NAMALWA (cell line): ENCODE measurements around the gene DSG3.
"Not testable (repeated sequence)": the region's sequence is repeated elsewhere in the genome, so short reads cannot be mapped to it uniquely, and the experiment has no call there.

Experiments
- DNase-seq: peaks from one replicate; pipeline ENCODE4 v3.0.0-alpha.2; 2015; ENCODE audit warnings: low spot score

Gene DSG3

DNA sequence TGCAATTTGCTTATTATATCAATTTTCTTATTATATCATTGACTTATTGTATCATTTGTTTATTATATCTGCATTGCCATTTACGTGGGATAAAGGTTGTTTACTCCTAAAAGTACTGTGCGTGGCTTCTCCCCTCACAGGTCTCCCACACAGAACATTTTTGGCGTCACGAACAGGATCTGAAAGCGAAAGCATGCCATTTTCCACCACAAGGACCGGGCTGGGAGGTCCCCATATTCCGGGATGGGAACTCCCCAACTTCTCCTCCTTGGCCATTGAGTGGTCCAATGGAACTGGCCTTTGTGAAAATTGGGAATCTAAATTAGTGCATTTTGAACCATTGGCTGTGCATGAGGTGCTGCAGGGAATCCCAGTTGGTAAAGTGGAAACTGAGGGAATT, 45.6 kb downstream of the DSG3 start:
- DNase-seq = no peak

DNA sequence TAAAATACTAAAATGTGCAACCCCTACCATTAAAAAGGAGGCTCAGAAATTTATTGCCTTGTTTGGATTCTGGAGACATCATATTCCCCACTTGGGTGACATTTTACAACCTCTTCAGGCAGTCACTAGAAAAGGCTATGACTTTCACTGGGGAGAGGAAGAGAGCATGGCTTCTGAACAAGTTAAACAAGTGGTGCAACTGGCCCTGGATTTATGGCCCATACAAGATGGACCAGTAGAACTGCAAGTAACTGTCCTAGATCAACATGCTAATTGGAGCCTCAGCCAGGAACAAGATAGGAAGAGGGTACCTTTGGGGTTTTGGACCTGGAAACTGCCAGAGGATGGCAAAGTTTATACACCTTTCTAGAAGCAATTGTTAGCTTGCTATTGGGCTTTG, 46.4 kb downstream of the DSG3 start:
- DNase-seq = no peak

DNA sequence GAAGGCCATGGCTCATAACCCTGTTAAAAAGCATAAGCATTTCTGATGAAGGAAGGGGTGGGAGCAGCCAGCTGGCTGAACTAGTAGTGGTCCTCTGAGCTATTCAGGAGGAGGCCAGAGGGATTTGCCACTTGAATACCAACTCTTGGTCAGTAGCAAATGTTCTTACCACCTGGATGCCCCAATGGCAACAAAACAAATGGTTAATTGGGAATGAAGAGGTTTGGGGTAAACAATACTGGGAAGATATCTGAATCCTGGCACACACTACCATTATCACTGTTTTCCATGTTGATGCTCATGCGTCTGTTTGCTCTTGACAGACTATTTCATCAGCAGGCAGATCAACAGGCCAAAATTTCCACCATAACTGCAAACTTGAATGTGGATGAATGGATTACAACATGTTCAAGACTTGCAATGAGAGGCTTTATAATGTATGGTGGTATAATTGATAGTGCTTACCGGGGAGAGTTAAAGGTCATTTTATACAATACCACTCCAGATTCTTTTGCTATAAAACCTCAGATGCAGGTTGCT, 47.2 kb downstream of the DSG3 start:
- DNase-seq = not testable (repeated sequence)

DNA sequence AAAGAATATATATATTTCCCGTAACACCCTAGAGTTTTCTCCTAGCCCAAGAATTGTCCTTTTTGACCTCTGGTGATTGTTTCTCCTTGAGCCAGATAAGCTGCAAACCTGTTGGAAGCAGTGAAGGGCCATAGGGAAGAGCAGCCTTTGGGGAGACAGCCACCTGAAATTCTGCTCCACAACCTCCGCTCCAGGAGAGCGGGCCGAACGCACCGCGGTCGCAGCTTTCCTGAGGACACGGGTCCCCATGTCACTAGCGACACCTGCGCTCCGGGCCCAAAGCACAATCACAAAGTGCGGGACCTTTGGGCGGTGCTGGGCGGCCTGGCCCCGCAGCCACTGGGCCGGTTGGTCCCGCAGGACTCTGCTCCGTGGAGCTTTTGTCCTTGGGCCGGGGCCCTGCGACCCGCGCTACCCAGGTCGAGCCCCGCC, 49.9 kb downstream of the DSG3 start:
- DNase-seq = no peak

DNA sequence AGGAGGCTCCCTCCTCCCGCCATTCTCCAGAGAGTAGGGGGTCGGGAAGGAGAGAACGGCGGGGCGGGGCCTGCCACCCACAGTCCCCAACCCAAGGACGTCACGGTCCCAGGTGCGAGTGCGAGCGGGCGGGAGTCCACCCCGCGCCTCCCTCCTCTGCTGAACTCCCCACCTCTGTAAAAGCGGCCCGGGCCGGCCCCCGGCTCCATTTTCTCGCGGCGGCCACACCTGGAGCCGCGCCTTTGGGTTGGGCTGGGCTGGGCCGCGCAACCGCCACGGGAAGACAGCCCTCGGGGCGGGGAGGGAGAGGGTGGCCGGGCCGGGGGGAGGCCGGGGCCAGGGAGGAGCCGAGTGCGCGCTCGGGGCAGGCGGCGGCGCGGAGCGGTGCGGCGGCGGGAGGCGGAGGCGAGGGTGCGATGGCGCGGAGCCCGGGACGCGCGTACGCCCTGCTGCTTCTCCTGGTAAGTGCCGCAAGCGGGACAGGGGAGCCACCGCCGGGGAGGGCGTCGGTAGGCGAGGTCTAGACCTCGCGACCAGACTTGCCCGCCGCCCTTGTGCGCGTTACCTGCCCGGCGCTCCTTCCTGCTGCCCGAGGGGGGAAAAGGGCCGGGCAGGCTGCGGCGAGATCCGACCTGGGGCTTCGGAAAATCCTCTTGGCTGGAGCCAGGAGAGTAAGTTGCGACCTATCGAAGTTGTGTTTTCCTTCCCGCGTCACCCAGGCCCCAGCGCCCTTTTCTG, 50.5 kb downstream of the DSG3 start, which contains the start of gene DSG2:
Gene DSG2, plus strand, starts transcription at position 342 of the 738 bp plus-strand sequence. Its CDS starts 75 bp downstream, at position 417.
- DNase-seq = no peak

DNA sequence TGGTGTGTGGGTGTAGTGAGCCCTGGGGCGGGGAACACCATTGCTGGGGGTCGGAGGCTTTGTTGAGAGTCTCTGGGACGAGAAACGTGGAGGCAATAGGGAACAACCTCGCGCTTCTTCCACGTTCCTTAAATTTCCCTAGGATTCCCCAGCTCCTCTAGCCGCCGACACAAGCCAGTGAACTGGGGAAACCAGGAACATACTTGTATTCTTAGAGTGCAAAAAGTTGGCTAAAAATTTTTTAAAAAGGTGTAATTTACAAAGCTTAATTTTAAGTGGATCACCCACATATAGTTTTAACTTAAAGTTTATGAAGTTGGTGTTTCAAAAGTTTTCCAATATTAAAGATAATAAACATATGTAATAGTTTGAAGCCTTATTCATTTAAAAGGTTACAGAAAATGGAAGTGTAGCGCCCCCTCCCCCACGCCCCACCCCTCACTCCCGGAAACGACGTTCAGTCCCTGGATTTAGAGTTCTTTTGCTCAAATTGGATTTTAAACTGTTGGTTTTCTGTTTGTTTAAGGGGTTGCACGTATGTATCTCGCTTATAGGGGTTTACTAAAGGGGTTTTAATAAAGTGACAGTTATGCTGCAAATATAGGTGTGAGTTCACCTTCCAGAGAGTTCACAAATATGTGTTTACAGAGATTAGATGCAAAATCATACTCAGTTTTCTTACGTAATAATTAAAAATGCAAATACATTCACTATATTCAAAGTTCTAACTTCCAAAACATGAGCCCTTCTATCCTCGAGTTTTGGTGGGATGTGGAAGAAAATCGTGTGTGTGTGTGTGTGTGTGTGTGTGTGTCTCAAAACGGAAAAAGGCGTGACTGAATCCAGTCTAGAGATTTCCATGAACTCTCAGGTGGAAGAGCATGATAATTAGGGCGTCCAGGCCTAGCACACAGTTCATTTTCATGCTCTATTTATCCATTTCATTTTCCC, 51.3 kb downstream of the DSG3 start:
- no peak for DNase-seq

DNA sequence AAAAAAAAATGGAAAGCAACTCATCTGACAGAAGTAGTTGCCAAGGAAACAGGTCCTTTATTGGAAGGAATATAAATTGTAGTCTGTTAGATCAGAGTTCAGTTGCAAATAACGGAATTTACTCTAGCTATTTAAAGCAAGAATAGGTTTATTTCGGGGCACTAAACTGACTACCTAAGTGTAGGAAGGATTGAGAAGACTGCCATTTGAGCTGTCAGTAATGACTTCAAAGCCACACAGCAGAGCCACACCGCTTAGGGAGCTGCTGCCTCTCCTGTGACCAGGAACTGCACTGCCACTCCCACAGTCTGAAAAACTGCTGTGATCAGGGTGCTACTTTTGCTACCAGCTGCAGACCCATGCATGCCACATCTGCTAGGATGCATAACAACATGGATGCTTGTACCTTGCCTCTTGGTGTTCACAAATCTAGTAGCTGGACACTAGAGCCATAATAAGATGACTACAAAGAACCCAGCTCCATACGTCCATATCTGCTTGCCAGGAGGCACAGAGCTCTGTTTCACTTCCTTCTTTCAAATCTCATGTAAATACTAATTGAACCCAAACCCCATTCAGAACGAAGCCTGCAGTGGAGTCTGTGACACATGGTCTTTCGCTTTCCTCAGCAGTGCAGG, 52.6 kb downstream of the DSG3 start:
- peak; percentile 47 for DNase-seq

DNA sequence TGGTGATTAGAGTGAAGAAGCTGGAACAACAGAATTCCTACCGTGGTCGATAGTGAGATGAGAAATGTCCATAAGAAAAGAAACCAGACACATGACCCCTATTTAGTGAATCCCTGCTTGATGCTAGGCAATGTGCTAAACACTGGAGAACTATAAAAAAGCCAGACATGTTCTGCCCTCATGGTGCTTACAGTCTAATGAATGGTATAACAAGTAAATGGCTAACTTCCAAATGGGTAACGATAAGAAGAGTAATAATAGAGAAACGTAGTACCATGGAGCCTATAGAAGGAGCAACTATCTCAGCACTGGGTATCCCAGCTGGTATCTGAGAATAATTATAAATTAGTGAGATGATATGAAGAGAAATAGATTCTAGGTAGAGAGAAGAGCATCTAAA, 55.5 kb downstream of the DSG3 start:
- no peak for DNase-seq

DNA sequence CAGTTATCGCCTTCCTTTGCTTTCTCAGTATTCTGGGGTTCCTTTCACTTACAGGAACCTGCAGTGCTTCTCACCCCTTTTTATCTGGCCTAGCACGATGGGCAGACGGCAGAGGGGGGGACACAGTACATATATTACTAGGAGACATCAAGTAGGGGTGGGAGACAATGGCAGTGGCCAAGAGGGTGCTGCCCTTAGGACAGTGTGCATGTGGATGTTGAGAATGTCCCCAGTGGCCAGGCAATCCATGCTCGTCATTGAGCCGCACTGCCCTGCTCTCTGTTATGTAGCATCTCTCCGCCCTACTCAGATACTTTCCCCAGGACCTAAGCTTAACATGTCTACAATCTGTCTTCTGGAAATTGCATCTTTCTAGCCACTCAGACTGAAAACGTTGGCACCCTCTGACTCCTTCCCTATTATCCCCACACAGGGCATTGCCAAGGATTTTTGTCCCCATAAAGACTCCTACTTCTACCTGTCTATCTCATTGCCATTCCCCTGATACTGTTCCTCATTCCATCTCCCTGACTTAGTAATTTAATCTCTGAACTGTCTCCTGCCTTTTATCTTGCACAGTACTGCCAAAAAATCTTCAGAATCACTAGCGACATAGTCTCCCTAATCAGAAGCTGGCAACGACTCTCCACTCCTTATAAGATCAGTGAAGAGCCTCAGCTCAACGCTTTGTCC, 57.1 kb downstream of the DSG3 start:
- no peak for DNase-seq

DNA sequence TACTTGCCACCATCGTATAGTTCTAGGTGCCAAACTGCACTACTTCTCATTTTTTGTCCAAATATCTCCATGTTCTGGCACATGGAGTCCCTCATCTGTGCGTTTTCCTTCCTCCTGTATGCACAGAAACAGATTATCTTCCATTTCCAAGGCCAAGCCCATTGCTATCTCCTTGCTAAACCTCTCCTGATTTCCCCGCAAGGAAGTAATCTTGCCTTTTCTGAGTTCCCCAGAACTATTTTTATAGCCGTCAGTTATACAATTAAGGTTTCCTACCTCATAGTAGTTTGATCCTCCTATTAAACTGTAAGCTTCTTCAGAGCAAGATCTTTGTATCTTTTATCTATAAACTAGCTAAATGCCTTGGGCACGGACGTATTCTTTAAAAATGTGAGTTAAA, 57.6 kb downstream of the DSG3 start:
- no peak for DNase-seq

DNA sequence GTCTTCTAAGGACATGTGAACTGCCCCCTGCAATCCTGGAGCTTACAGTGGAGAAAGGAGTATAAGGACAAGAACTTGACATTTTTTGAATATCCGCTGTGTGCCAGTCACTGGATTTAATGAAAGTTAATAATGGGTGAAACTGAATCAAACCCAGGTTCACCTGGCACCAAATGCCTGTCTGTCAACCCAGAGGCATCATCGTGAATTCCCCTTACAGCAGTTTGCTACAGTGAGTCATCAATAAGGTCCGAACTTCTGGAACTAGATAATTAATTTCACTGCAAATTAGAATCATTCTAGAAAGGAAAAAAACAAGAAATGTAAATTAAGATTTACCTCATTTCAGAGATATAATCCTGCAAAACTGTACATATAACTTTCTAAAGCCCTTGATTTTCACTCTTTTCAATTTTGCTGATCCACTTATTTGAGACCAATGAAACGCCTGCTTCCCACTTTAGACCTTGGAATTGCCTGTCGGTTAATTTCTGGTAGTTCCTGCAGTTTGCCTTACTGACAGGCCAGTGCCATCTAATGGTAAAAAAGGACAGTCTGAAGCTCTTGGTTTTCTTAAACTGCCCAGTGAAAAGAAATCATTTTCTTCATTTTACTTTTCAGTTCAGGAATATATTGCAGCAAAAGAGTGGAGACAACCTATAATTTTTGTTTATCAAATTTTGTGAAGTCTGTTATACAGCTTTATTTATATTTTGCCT, 58.6 kb downstream of the DSG3 start:
- DNase-seq = no peak

DNA sequence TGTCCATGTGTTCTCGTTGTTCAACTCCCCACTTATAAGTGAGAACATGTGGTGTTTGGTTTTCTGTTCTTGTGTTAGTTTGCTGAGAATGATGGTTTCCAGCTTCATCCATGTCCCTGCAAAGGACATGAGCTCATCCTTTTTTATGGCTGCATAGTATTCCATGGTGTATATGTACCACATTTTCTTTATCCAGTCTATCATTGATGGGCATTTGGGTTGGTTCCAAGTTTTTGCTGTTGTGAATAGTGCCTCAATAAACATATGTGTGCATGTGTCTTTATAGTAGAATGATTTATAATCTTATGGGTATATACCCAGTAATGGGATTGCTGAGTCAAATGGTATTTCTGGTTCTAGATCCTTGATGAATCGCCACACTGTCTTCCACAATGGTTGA, 59.6 kb downstream of the DSG3 start:
- DNase-seq = not testable (repeated sequence)

DNA sequence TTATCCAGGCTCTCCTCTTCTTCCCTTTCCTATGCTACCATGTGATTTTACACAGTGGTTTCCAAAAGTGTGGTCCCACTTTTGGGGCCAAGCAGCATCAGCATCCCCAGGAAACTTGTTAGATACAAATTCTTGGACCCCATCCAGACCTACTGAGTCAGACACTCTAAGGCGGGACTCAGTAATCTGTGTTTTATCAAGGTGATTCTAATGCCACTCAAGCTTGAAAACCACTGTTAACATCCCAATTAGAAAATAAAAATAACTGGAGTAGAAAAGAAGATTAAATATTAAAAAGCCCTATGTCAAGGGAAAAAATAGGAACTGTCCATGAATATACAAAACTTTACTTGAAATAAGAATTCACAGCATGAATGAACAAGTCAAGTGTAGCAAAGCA, 61.2 kb downstream of the DSG3 start:
- no peak for DNase-seq

DNA sequence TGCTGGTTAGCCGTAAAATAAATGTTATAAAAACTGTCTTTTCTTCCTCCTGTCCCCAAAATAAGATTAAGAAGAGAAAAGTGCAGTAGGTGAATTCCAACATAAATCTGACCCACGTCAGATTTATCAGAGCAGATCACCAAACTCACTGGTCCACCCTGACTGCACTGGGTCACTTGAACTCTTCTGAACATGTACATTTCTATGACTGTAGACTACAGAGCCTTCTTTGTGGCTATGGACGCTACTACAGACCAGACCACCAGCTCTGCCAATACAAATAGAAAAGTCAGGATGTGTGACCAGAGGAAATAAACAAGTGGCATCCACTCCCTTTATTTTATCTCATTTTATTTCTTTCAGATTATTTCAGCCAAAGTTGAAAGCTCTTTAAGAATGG, 62.0 kb downstream of the DSG3 start:
- DNase-seq = no peak

DNA sequence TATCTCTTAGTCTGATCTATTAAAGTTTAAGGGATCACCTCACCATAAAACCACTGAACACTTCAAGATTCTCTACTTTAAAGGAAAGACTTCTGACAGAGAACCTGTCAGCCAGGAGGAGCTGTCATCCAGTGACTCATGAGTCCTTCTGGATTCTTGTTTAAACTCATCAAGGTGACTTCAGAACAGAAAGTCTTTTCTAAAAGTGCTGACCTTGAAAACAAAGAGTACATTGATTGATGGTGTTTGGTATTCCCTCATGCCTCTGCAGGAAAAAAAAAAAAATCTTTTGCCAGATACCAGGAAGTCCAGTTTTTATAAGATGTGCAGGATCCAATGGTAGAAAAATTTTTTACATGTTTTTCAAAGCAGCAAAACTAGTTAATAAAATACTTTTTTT, 62.8 kb downstream of the DSG3 start:
- no peak for DNase-seq

DNA sequence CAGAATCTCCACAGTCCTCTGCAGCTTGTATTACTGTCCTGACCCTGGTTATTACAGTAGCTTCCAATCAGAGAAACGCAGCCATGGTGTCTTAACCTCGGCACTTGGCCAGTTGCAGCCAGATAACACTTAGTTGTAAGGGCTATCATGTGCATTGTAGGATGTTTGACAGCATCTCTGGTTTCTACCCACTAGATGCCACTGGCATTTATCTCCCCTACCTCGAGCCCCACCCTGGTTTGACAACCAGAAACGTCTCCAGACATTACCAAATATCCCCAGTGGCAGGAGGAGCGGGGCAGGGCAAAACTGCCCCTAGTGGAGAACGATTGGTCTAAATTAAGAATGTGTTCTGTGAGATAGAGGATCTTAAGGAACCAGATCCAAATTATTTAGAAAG, 63.6 kb downstream of the DSG3 start:
- DNase-seq = peak; percentile 9

DNA sequence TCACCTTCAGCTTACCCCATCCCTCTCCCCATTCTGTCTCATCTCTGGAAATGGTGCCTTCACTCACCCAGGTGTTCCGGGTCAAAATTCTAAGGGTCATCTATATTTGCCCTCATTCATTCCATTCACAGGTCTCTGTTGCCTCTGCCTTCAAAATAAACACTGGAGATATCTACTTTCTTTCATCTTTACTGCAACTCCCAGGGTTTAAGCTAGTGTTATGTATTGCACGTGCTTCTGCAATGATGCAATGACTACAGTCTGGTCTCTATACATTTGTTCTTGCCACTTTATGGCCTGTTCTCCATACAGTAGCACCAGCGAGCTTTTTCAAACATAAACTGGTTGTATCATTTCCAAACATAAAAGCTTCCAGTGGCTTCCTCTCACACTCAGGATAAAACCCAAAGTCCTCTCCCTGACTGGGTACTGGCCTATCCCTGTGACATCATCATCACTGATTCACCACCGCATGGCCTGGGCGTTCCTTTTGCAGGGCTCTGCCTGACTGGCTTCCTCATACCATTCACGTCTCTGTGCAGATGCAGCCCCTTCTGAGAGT, 64.7 kb downstream of the DSG3 start:
- DNase-seq = no peak

DNA sequence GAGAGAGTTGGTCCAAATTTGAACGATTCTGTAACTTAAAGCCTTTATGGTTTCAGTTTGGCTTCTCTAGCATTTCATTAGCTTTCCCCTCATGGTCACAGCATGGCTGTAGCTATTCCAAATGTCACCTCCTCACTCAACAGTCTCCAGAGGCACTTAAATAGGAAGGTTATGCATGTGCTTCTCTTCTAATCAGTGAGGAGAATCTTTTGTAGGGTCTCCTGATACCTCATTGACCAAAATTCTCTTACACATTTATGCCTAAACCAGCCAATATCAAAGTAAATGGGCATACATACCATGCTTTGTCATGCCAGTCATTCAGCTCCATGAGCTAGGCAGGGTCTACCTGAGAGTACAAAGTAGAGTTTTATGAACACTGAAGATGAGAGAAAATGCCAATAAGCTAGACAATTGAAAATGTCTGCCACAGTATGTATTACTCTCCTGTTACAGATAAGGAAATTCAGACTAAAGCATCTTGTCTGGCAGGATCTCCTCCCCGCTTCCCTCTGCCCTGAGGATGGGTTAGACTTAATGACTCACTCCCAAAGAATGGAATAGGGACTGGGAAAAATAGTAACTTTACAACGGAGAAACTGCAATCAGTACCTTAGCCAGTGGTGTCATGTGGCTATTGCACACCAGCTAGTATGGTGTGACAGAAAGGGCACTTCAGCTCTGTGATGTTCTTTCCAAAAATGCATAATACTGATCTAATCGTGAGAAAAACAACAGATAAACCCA, 65.8 kb downstream of the DSG3 start:
- DNase-seq = no peak

DNA sequence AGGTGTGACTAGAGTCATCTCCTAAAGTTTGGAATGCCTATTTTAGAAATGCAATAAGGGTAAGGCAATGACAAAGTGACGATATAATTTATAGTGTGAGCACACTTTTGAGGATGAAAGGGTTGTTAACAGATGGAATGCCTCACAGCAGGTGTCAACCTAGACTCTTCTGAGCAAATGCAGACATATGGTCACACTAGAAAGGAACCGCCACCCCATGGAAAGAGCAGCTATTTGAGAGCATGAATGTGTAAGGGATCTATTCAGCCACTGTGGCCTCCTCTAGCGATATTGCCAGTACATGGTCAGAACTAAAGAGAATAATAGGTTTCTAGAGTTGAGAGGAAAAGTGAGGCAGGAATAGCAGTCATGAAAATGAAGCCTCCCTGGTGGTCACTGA, 68.9 kb downstream of the DSG3 start:
- DNase-seq = no peak

DNA sequence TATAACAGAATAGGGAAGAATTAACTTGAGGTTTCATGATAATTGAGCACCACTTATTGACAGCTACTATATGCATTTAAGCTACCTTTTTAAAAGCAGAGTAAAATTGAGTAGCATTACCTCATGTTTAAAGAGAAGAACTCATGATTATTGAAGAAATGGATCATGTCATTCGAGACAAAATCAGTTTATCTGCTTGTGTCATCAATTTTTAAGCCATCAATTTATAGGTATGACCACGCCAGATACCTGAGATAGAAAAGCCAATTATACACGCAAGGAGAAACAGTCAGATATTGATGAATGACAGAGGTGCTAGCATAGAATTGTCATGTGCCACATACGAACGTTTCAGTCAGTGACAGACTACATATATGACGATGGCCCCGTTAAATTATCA, 78.8 kb downstream of the DSG3 start:
- no peak for DNase-seq
